Peyer's patch (tissue), 4 donors: ENCODE data around the gene CADPS. TPM values are rescaled to one million over a fixed set of nuclear protein-coding genes. Genes with fewer than 3 reads are reported as not detected.

Experiments used
- DNase-seq, 3 donors: peaks; one replicate each; pipeline ENCODE4 v3.0.0-alpha.2; 2017 to 2019
- H3K27ac ChIP-seq, 4 donors: fragments of 200-600 bp; sonication (generic); one replicate each; pipeline ENCODE4 v1.5.1; 2016 to 2019
- H3K27me3 ChIP-seq, 2 donors: fragments of 200-600 bp; sonication (generic); one replicate each; pipeline ENCODE4 v1.5.1; 2019
- H3K36me3 ChIP-seq, 3 donors: fragments of 200-600 bp; sonication (generic); one replicate each; pipeline ENCODE4 v1.5.1; 2016 to 2019
- H3K4me1 ChIP-seq, 4 donors: fragments of 200-600 bp; sonication (generic); one replicate each; pipeline ENCODE4 v1.5.1; 2016 to 2019
- H3K4me3 ChIP-seq, 4 donors: fragments of 200-600 bp; sonication (generic); 1 replicate in 3 of 4; 2 replicates in 1 of 4; pipeline ENCODE4 v1.5.1; 2016 to 2019; ENCODE audit warnings: mild to moderate bottlenecking in 1 of 4
- H3K9me3 ChIP-seq, 4 donors: fragments of 200-600 bp; sonication (generic); one replicate each; pipeline ENCODE4 v1.5.1; 2016 to 2019; ENCODE audit warnings: mild to moderate bottlenecking in 1 of 4
- CTCF ChIP-seq, 6 experiments: fragments of 450-650 bp in 4 of 6; fragments of 200-600 bp in 2 of 6; sonication (generic) in 1 of 6; IDR thresholded peaks; one replicate each; pipeline ENCODE4 v1.5.1; 2017 to 2019; ENCODE audit warnings: antibody characterized with exemption in 6 of 6, mild to moderate bottlenecking in 3 of 6, moderate library complexity in 1 of 6
- POLR2A ChIP-seq, 2 donors: fragments of 450-650 bp; IDR thresholded peaks; one replicate each; pipeline ENCODE4 v1.5.1; 2017; ENCODE audit warnings: antibody characterized with exemption in 2 of 2, mild to moderate bottlenecking in 2 of 2, moderate library complexity in 2 of 2
- total RNA-seq, 4 donors: library from RNA; depleted of rRNA; stranded (reverse); fragments of >200 nt; gene quantifications; one replicate each; pipeline ENCODE4 v1.1.0, GENCODE V29; 2016

CADPS gene
- total RNA-seq, 4 donors from 2014 or later: 6.4 to 29.7 (median 18.1) TPM

DNA sequence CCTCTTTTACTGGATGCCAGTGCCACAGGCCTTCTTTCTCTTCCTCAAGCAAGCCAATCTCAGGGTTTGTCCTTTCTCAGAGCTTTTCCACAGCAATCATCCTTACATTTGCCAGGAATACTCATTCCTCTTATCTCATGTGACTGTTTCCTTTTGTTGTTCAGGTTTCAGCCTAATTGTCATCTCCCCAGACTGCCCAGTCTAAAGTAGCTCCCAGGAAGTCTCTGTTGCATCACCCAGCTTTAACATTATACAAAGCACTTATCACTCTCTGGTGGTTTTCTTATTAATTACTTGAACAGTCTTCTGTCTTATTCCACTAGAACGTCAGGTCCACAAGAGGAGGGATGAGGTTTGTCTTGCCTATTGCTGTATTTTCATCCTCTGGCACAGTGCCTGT is 65.8 kb downstream of the CADPS start:
- no peak for TF ChIP-seq POLR2A (IDR thresholded peaks at IDR 0.05)
- TF ChIP-seq CTCF (IDR thresholded peaks at IDR 0.05): no peak
- DNase-seq: no peak
- H3K27ac ChIP-seq: no peak overlapping the region
- H3K27me3 ChIP-seq: no peaks in the 10 kb centered on the region
- no peak overlapping the region for H3K4me3 ChIP-seq
- no peaks in the 10 kb centered on the region for H3K36me3 ChIP-seq
- H3K9me3 ChIP-seq: no peaks in the 10 kb centered on the region
- no peaks in the 10 kb centered on the region for H3K4me1 ChIP-seq

GRCh38 chr3:62805580-62806277 is 69.5 kb downstream of the CADPS start:
- Histone ChIP-seq H3K27ac (no peak overlapping the region), H3K27me3 (no peaks in the 10 kb centered on the region), H3K4me1 (no peaks in the 10 kb centered on the region), H3K9me3 (no peaks in the 10 kb centered on the region), H3K36me3 (no peaks in the 10 kb centered on the region), H3K4me3 (no peak overlapping the region)
- no peak for DNase-seq
- TF ChIP-seq POLR2A (IDR thresholded peaks at IDR 0.05): no peak
- TF ChIP-seq CTCF (IDR thresholded peaks at IDR 0.05): no peak

DNA sequence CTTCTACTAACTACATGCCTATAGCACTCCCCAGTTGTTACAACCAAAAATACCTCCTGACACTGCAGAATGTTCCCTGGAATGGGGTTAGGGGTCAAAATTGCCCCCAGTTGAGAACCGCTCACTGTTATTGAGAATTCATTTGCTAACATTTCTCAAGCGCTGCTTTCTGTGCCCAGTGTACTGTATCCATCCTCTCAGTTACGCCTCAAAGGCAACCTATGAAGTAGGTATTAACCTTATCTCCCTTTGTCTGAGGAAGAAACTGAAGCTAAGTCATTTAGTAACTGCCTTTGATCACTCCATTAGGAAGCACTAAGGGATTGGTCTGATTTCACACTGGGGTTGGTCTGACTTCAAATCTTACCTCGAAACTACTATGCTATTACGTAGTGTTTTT is 70.1 kb downstream of the CADPS start:
- no peak overlapping the region for H3K4me3 ChIP-seq
- no peaks in the 10 kb centered on the region for H3K36me3 ChIP-seq
- no peaks in the 10 kb centered on the region for H3K27me3 ChIP-seq
- no peak for DNase-seq
- no peak for TF ChIP-seq CTCF (IDR thresholded peaks at IDR 0.05)
- no peak for TF ChIP-seq POLR2A (IDR thresholded peaks at IDR 0.05)
- H3K27ac ChIP-seq: no peak overlapping the region
- no peaks in the 10 kb centered on the region for H3K9me3 ChIP-seq
- H3K4me1 ChIP-seq: no peaks in the 10 kb centered on the region

- TF ChIP-seq CTCF (IDR thresholded peaks at IDR 0.05) (no peak), POLR2A (IDR thresholded peaks at IDR 0.05) (no peak)
- DNase-seq: no peak
- Histone ChIP-seq H3K27me3 (no peaks in the 10 kb centered on the region), H3K27ac (no peak overlapping the region), H3K4me1 (no peaks in the 10 kb centered on the region), H3K36me3 (no peaks in the 10 kb centered on the region), H3K4me3 (no peak overlapping the region), H3K9me3 (no peaks in the 10 kb centered on the region)
Observed at GRCh38 chr3:62803276-62803675, 71.9 kb downstream of the CADPS start.

DNA sequence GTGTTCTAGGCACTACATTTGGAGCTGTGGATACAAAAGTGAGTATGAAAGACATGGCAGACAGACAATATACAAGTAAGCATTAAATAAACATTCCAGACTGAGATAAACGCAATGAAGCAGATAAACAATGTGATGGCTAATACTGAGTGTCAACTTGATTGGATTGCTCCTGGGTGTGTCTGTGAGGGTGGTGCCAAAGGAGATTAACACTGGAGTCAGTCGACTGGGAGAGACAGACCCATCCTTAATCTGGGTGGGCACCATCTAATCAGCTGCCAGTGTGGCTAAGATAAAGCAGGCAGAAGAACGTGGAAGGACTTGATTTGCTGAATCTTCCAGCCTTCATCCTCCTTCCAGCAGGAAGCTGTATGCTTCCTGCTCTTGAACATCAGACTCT is 77.2 kb downstream of the CADPS start:
- Histone ChIP-seq H3K4me3 (no peak overlapping the region), H3K9me3 (no peaks in the 10 kb centered on the region), H3K36me3 (no peaks in the 10 kb centered on the region), H3K27ac (no peak overlapping the region), H3K4me1 (no peaks in the 10 kb centered on the region), H3K27me3 (no peaks in the 10 kb centered on the region)
- TF ChIP-seq POLR2A (IDR thresholded peaks at IDR 0.05) (no peak), CTCF (IDR thresholded peaks at IDR 0.05) (no peak)
- no peak for DNase-seq

GRCh38 chr3:62797132-62797531 is 78.1 kb downstream of the CADPS start:
- Histone ChIP-seq H3K27ac (no peak overlapping the region), H3K27me3 (no peaks in the 10 kb centered on the region), H3K36me3 (no peaks in the 10 kb centered on the region), H3K4me1 (no peaks in the 10 kb centered on the region), H3K4me3 (no peak overlapping the region), H3K9me3 (no peaks in the 10 kb centered on the region)
- TF ChIP-seq CTCF (IDR thresholded peaks at IDR 0.05): no peak
- DNase-seq: no peak
